GM19328 (cell line): Measurements from ENCODE around the gene EFCAB10.
A peak's percentile ranks its signal among the peaks of the same experiment; 100 is the strongest.
"Not testable (repeated sequence)": the region's sequence is repeated elsewhere in the genome, so short reads cannot be mapped to it uniquely, and the experiment has no call there.

Experiments used
- ATAC-seq: cut with Tn5 transposase; IDR thresholded peaks from one replicate; pipeline ENCODE4 v1.9.1; 2021; ENCODE audit warnings: mild to moderate bottlenecking, moderate library complexity; ENCODE audit not compliant: unreplicated experiment

The EFCAB10 gene

DNA sequence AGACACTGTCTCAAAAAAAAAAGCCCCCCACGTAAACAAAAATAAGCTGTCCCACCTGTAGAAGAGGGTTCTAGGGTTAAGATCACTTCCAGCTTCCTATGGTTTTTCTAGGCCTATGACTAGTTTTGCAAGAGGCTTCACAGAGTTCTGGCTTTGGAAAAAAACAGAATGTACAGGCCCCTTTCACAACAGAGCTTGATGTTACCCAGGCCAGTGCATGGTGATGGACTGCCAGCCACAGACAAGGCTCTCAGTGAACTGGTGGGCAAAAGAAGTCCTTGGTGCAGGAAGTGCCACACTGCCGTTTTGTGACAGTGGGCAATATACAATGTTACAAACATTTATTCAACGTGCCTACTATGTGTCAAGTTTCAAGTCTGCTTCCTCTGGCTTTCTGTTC, 18.3 kb upstream of the EFCAB10 start:
- no peak for ATAC-seq

DNA sequence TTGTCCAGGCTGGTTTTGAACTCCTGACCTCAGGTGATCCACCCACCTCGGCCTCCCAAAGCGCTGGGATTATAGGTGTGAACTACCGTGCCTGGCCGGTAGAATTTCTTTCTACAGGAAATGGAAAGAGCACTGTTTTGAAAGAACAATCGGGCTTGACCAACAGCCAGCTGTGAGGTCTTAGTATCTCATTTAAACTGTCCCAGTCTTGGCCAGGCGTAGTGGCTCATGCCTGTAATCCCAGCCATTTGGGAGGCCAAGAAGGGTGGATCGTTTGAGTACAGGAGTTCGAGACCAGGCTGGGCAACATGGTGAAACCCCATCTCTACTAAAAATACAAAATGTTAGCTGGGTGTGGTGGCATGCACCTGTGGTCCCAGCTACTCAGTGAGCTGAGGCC, 17.8 kb upstream of the EFCAB10 start:
- not testable (repeated sequence) for ATAC-seq

DNA sequence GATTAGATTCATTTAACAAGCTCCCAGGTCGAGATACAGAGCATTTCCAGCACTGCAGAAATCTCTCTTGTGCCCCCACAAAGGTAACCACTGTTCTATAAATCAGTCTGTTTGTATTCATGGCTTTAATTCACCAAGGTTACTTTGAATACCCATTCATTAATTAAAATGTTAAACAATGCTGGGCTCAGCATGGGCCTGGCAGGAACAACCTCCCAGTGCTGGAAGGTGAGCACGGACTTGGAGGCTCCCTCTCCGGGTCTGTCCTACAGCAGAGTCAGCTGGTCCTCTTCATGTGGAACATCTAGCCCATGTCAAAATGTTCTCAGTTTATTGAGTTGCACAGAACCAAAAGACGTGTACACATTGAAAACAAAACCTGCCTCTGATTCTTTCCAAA, 15.6 kb upstream of the EFCAB10 start:
- no peak for ATAC-seq

DNA sequence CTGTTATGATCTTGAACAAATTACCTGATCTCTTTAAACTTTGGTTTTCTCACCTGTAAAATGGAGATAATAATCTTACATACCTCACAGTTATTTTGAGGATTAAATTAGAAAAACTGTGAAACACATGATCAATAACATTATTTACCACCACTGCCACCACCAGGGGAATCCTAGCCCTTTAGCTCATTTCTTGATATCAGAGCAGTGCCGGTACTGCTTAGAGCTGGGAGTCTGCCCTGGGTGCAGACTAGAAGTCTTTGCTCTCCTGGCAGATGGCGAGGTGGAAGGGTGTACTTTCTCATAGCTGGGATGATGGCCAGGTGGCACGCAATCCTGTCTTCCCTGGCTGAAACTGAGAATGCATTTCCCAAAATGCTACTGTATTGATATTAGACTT, 12.7 kb upstream of the EFCAB10 start:
- ATAC-seq: no peak

DNA sequence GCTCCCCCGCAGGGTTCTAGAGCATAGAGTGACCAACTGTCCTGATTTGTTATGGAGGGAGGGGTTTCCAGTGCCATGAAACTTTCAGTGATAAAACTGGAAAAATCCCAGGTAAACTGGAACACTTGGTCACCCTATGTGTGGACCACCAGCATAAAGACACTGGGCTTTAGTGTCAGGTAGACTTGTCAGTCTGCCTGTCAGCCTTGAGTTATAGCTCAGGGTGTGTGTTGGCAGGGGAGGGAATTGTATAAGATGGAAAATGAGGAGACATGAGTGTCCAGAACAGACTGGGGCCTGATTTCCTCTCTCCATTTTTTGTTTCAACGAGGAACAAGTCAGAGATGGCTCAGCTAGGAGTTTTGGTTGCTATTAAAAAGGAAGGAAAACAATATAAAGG, 10.2 kb upstream of the EFCAB10 start:
- no peak for ATAC-seq

DNA sequence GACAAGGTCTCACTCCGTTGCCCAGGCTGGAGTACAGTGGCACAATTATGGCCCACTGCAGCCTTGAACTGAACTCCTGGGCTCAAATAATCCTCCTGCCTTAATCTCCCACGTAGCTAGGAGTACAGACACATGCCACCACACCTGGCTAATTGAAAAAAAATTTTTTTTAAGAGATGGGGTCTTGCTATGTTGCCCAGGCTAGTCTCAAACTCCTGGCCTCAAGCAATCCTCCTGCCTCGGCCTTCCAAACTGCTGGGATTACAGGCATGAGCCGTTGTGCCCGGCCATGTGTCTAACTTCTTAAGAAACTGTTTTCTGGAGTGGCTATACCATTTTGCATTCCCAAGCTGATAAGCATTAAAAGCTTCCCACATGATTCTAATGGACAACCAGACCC, 9.5 kb upstream of the EFCAB10 start:
- no peak for ATAC-seq

DNA sequence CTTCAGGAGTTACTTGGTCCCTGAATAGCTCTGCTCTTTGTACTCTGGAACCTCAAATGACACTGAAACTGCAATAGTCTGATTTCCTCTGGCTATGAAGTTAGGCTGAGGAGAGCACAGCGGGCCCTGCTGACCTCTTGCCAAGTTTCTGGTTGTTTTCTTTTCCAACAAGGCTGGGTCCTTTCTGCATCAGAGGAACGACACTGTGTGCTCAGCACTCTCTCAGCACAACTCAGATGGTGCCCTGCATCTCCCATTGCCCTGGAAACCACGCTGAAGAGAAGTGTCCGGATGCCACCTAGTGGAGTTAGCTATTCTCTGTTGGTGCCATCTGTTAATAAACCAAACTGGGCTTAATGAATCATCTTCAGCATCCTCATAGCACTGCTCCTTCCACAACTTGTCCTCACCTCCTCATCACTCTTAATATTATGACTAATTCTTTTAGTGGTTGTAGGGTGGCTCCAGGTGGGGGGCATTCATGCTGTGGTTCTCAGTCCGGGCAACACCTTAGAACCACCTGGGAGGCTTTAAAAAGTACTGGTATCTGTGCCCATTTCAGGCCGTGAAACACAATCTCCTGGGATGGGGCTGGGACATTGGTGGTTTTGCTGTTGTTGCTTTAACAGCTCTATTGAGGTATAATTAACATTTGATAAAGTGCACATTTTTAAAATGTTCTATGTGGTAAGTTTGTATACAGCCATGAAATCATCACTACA, 8.2 kb upstream of the EFCAB10 start:
- ATAC-seq: peak; percentile 65

DNA sequence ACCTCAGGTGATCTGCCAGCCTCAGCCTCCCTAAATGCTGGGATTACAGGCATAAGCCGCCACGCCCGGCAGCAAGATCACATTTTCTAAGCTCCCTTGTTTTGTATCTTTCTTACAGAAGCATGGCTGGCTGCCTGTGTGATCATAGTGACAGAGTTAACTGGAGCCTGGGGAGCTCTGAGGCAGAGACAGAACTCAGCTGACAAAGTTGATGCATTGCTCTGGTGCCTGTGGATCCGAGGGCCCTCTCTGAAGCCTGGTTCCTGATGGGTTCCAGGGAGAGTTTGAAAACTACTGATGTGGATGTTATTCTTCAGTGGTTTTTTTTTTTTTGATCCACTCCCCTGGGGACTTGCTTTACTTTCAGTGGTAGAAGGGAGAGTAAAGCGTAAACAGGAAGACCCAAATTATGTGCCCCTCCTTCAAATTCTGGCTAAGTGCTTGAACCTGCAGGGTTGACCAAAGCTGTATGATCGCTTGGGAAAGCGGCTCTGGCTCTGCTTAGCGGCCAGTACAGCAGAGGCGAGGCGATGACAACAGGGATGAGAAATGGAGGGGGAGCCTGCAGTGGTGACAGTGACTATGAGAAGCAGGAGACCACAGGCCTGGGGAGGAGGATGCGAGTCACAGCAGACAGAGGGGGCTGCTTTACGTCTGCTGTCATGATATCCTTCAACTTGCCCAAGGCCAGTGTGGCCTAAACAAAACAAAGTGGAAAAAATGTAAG, 6.8 kb upstream of the EFCAB10 start:
- ATAC-seq: no peak

DNA sequence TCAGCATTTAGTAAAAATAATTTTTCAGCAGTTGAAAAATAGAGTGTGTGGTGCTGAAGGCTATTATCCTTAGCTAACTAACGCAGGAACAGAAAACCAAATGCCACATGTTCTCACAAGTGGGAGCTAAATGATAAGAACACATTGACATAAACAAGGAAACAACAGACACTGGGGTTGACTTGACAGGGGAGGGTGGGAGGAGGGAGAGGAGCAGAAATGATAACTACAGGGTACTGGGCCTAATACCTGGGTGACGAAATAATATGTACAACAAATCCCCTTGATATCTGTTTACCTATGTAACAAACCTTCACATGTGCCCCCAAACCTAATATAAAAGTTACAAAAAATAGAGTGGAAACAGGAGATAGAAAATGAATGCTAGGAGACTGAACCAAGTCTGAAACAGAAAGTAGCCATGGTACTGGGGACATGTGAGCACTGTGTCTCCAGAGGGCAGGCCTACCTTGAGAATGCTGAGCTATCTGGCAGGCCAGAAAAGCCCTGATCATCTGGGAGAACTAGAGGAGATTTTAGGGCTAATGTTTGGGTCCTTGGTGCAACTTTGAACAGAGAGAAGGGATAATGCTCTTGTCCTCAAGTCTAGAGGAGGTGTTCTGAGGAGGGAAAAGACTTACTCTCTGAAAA, 4.7 kb upstream of the EFCAB10 start:
- ATAC-seq: no peak

DNA sequence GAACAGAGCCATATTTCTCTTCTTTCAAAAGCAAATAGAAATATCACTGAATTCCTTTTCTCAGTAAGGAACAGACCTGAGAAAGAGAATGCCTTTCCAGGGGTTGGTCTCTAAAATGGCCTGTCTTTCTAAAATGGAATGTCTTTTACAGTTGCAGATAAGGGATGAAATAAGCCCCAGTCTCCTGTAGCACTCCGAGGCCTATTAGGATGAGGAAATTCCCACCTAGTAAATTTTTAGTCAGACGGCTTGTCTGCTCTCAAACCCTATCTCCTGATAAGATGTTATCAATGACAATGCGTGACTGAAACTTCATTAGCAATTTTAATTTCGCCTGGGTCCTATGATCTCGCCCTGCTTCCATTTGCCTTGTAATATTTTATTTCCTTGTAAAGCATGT, 2.9 kb upstream of the EFCAB10 start:
- ATAC-seq: no peak

DNA sequence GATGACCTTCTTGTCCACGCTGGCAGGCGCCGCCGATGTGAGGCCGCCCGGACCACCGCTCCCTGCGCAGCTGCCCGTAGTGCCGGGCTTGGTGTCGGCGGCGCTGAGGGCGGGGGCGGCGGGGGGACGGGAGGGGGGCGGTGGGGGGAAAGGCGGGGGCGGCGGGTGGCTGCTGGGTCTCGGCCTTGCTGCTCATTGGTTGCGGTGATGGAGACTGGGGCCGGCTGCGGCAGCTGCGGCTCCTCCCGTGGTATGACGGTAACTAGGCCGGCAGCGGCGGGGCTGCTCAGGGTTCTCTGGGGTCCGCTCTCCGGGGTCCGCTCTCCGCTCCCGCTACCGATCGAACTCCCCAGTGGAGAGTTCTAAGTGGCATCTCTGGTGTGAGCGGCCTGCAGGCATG, 1.8 kb upstream of the EFCAB10 start:
- no peak for ATAC-seq

DNA sequence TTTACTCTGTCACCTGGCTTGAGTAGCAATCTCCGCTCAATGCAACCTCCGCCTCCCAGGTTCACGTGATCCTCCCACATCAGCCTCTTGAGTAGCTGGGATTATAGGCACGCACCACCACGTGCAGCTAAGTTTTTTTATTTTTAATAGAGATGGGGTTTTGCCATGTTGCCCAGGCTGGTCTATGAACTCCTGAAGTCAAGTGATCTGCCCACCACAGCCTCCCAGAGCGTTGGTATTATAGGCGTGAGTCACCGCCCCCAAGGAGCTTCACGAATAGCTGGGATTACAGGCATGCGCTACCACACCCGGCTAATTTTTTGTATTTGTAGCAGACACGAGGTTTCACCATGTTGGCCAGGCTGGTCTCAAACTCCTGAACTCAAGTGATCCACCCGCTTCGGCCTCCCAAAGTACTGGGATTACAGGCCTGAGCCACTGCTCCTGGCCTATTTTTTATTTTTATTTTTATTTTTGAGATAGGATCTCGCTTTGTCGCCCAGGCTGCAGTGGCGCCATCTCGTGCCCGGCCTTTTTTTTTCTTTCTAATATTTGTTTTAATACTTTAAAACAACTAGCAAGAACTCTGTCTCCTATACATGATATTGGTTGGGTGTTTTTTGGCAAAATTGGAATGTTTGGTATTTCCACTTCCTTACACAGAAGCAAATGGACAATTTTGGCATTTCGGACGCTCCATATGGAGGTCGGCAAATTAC, 1.1 kb downstream of the EFCAB10 start:
- ATAC-seq: no peak

DNA sequence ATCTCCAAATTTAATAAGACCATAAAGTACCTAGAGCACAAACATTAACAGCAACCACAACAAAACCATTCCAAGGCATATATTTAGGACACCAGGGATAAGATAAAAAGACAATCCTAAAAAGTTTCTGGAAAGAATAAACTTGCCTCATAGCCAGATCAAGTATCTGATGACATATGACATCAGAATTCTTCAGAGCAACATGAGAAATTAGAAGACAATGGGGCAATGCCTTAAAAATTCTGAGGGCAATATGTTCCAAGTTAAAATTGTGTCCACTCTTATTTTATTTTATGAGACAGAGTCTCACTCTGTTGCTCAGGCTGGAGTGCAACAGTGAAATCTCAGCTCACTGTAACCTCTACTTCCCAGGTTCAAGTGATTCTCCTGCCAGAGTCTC, 2.8 kb downstream of the EFCAB10 start:
- no peak for ATAC-seq

DNA sequence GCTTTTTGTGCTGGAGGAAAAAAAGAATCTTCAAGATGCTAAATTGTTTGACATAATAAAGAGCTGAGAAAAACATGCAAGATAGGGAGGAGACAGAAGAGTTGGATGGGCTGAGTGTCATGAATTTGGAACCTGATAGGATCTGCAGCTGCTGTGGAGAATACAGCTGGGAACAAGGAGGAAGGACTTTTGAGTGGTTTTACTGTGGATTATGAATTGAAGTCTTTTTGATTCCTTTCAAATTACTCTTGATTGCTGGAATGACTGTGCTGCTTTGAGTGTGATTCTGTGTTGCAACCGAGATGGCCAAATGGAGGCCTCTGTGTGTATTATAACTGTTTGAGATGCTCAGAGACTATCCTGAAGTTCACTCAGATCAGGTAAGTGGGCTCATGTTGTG, 4.0 kb downstream of the EFCAB10 start:
- ATAC-seq: no peak

DNA sequence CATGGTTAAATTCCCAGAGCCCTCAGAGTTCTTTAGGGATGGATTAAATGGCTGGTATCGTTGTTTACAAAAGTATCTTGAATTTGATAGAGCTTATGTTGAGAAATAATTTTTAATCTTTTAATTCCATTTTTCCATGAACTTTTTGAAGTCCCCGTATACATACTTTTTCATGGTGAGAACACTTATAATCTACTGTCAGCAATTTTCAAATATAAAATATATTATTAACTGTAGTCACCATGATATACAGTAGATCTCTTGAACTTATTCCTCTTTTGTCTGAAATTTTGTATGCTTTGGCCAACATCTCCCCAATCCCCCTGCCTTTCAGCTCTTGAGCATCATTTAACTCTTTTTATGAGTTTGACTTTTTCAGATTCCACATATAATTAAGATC, 9.4 kb downstream of the EFCAB10 start:
- no peak for ATAC-seq

DNA sequence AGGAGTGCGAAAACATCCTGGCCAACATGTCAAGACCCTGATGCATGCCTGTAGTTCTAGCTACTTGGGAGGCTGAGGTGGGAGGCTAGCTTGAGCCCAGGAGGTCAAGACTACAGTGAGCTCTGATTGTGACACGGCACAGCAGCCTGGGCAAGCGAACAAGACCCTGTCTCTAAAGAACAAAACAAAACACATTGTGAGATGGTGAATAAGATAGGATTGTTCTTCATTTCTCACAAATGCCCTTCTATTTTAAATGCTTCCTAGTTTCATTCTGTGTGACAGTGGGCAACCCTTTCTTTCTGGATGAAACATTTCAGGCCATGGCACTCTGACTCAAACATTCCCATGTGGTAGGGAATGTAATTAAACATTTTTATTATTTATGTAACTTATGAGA, 13.5 kb downstream of the EFCAB10 start:
- ATAC-seq: no peak

DNA sequence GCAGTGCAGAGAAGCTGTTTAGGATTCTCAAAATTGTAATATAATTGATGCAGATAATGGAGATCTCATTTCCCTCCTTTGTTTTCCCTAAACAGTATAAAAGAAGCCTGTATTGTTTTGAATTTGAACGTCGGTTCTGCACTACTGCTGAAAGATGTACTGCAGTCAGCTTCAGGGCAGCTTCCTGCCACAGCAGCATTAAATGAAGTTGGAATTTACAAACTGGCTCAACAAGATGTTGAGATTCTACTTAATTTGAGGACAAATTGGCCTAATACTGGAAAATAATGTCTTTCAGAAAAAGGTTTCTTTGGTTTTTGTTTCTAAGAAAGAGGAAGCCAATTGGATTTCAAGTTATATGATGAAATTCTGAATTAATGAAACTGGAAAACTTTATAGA, 14.3 kb downstream of the EFCAB10 start:
- no peak for ATAC-seq

DNA sequence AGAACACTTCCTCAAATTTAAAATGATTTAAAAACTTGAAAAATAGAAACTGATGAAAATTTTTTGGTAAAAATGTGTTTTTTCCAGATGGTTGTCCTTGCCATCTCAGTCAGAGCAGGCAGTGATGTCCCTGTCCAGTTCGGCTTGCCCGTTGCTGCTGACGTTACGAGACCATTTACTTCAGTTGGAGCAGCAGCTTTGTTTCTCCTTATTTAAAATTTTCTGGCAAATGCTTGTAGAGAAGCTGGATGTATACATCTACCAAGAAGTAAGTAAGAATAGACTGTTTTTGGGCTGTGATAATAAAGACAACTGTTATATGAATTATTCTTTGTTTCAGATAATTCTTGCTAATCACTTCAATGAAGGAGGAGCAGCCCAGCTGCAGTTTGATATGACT, 16.1 kb downstream of the EFCAB10 start:
- no peak for ATAC-seq

DNA sequence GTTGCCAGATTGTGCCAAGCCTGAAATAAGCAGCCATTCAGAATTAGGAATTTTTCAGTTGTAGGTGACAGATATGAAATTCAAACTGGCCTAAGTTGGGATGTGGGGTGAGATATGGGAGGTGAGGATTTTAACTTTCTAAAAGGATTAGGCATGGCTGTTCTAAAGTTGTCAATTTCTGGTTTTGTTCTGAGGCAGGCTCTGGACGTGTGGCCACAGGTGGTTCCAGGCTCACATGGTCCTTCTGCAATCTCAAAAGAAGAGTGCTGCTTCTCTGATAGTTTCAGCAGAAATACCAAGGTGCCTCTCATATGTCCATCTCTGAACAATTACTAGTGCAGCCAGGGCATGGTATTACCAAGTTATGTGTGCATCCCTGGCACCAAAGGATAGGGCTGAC, 21.4 kb downstream of the EFCAB10 start:
- no peak for ATAC-seq

DNA sequence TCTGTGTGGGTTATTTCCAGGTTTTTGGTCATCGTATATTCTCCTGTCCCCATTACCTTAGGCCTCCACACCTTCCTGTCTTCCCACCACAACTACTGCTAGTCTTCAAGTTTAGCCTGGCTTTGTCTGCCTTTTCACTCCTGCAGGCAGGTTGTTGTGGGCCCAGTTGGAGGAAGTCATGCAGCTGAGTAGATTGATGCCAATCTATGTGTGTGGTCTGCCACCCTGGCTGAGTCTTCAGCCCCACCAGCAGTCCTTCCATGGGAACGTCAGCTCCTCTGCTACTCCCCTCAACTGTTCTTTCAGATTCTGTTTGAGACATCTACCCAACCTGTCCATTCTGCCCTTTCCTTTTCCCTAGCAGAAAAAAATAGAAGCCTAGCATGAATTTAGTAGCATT, 43.0 kb downstream of the EFCAB10 start:
- no peak for ATAC-seq

DNA sequence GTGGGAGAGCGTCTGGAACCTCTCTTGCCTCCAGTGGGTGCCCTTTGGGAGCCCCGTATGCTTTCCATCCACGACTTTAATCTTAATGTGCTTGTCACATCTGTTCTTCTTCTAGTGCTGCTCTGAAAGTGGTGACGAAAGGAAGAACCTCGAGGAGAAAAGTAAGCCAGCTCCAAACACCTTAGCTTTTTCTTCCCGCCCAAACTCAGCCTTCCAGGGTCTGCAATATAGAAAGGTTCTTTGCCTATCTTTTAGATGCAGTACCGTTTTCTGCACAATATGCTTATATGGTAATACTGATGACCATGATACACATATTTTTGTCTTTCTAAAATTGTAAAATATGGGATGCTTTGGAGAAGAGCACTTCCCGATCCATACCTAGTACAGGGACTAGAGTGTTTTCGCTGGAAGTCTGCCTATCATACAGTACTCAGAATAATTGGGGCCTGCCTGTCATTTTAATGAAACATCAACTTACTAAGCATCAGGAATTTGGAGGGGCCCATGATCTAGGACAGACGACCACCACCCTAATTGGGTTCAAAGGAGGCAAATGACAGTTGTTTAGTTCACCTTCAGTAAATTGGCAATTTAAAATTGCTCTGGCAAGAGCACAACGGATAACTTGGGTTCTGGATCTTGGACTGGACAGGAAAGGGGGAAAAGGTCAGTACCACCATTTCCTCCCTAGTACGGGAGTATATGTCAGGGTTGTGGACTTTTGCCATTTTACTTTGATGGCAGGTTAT, 48.4 kb downstream of the EFCAB10 start:
- no peak for ATAC-seq
